Keratinocyte (primary cell): ENCODE data around the gene ERC2. TPM values are rescaled to one million over a fixed set of nuclear protein-coding genes. Genes with fewer than 3 reads are reported as not detected.

Experiments used
- DNase-seq: peaks from one replicate; pipeline ENCODE4 v3.0.0-alpha.2; 2011; ENCODE audit warnings: low read depth, missing footprints, low spot score
- FAIRE-seq: peaks from 2 replicates; lab custom pipeline; 2011; peaks lifted over from hg19 to GRCh38; lab: Jason Lieb, UNC
- H2AFZ ChIP-seq: 2 replicates; pipeline ENCODE4 v1.6.0; 2012; ENCODE audit warnings: low read length, control low read depth, inconsistent platforms; ENCODE audit not compliant: control insufficient read depth
- H3K27ac ChIP-seq: 2 replicates; pipeline ENCODE4 v1.5.1; 2011; ENCODE audit warnings: low read length; ENCODE audit not compliant: control insufficient read depth, insufficient read depth
- H3K27me3 ChIP-seq: 3 replicates; pipeline ENCODE4 v1.6.0; 2011; ENCODE audit warnings: low read length; ENCODE audit not compliant: control insufficient read depth, insufficient read depth; ENCODE audit errors: extremely low read depth
- H3K36me3 ChIP-seq, 2 experiments: 2 replicates in 1 of 2; 3 replicates in 1 of 2; pipeline ENCODE4 v1.5.1; 2011; ENCODE audit warnings: low read length in 2 of 2, mild to moderate bottlenecking in 1 of 2; ENCODE audit not compliant: control insufficient read depth in 2 of 2, insufficient read depth in 2 of 2; ENCODE audit errors: extremely low read depth in 1 of 2
- H3K4me1 ChIP-seq: 3 replicates; pipeline ENCODE4 v1.5.1; 2011; ENCODE audit warnings: low read length; ENCODE audit not compliant: control insufficient read depth, insufficient read depth; ENCODE audit errors: extremely low read depth
- H3K4me2 ChIP-seq: 3 replicates; pipeline ENCODE4 v1.6.0; 2011; ENCODE audit warnings: low read depth, low read length; ENCODE audit not compliant: control insufficient read depth, insufficient read depth; ENCODE audit errors: extremely low read depth
- H3K4me3 ChIP-seq, 3 experiments: fragments of 200-600 bp in 1 of 3; sonication (generic) in 1 of 3; 2 replicates in 2 of 3; 3 replicates in 1 of 3; pipeline ENCODE4 v1.5.1; 2011 to 2016; ENCODE audit warnings: low read length in 3 of 3, mild to moderate bottlenecking in 3 of 3, control low read depth in 2 of 3, inconsistent platforms in 1 of 3, low read depth in 1 of 3, mixed read lengths in 1 of 3, mixed run types in 1 of 3, moderate library complexity in 1 of 3; ENCODE audit not compliant: control insufficient read depth in 2 of 3, insufficient read depth in 2 of 3; ENCODE audit errors: extremely low read depth in 1 of 3
- H3K79me2 ChIP-seq: 2 replicates; pipeline ENCODE4 v1.6.0; 2012; ENCODE audit warnings: low read length; ENCODE audit not compliant: control insufficient read depth, insufficient read depth
- H3K9ac ChIP-seq: 3 replicates; pipeline ENCODE4 v1.6.0; 2011; ENCODE audit warnings: low read length; ENCODE audit not compliant: control insufficient read depth, insufficient read depth; ENCODE audit errors: extremely low read depth
- H3K9me1 ChIP-seq: 3 replicates; pipeline ENCODE4 v1.6.0; 2011; ENCODE audit warnings: low read length; ENCODE audit not compliant: control insufficient read depth, insufficient read depth; ENCODE audit errors: extremely low read depth
- H3K9me3 ChIP-seq: 2 replicates; pipeline ENCODE4 v1.5.1; 2012; ENCODE audit warnings: low read depth, low read length; ENCODE audit not compliant: control insufficient read depth
- H4K20me1 ChIP-seq: 3 replicates; pipeline ENCODE4 v1.6.0; 2011; ENCODE audit warnings: low read length; ENCODE audit not compliant: control insufficient read depth, insufficient read depth; ENCODE audit errors: extremely low read depth
- CTCF ChIP-seq, 3 experiments: IDR thresholded peaks in 1 of 3; conservative IDR thresholded peaks in 1 of 3; optimal IDR thresholded peaks in 1 of 3; 2 replicates in 2 of 3; 3 replicates in 1 of 3; pipeline versions ENCODE3 to v1.5.1; 2011; ENCODE audit warnings: low read length in 3 of 3, mild to moderate bottlenecking in 3 of 3, moderate library complexity in 2 of 3, control low read depth in 1 of 3, inconsistent platforms in 1 of 3; ENCODE audit not compliant: insufficient read depth in 2 of 3; ENCODE audit errors: extremely low read depth in 1 of 3
- EZH2 ChIP-seq: IDR thresholded peaks from one replicate; pipeline ENCODE4 v1.6.1; 2012; ENCODE audit warnings: inconsistent platforms, mild to moderate bottlenecking, low read length, moderate library complexity
- dilution Hi-C: fragments of 300-500 bp; cut with MboI; formaldehyde crosslinking; loops from one replicate; pipeline ENCODE4 v1.7.0; 2020; ENCODE audit warnings: low sequenced_read_pairs; ENCODE audit not compliant: extremely low pct_ligation_motif_present
- polyA plus RNA-seq, 5 experiments: library from polyadenylated mRNA; depleted of rRNA in 3 of 5; stranded (reverse) in 3 of 5; stranded (forward) in 1 of 5; unstranded in 1 of 5; fragments of >200 nt; gene quantifications; 1 replicate in 1 of 5; 2 replicates in 3 of 5; 3 replicates in 1 of 5; pipeline versions ENCODE4 v1.2.1 to v1.2.3, GENCODE V29; 2011 to 2012; ENCODE audit warnings: missing spikeins in 2 of 5, low read depth in 1 of 5, low replicate concordance in 1 of 5

The ERC2 gene
- polyA plus RNA-seq, 1 donor (not counting 4 experiments of a cell fraction or from before 2014, with no cell fraction given), result 0.08 TPM

- H3K36me3 ChIP-seq, result no peaks in the 10 kb centered on the region
- no peaks in the 10 kb centered on the region for H3K4me1 ChIP-seq
- H2AFZ ChIP-seq, result no peak overlapping the region
- no peaks in the 10 kb centered on the region for H3K79me2 ChIP-seq
- H3K27ac ChIP-seq, result no peak overlapping the region
- no peak overlapping the region for H3K4me2 ChIP-seq
- no peaks in the 10 kb centered on the region for H3K9me1 ChIP-seq
- H4K20me1 ChIP-seq, result no peaks in the 10 kb centered on the region
- TF ChIP-seq EZH2 (no peak), CTCF (optimal IDR thresholded peaks at IDR 0.05 in 1 of 3, IDR thresholded peaks at IDR 0.05 in 1 of 3, conservative IDR thresholded peaks at IDR 0.05 in 1 of 3; ENCODE audit: extremely low read depth in 1 of 3, insufficient read depth in 2 of 3, low read length in 3 of 3) (no peak)
- no peak overlapping the region for H3K9ac ChIP-seq
- H3K9me3 ChIP-seq, result no peaks in the 10 kb centered on the region
- FAIRE-seq, result no peak
- no peak overlapping the region for H3K4me3 ChIP-seq
- H3K27me3 ChIP-seq, result no peaks in the 10 kb centered on the region
- no peak for DNase-seq
- dilution Hi-C loops, result no loop called here
These were observed 912.2 kb downstream of the ERC2 start for GRCh38 chr3:55555873-55556618.

GRCh38 chr3:55554634-55555425 is 913.4 kb downstream of the ERC2 start:
- Histone ChIP-seq H3K9me3 (no peaks in the 10 kb centered on the region), H3K79me2 (no peaks in the 10 kb centered on the region), H3K36me3 (no peaks in the 10 kb centered on the region), H3K4me2 (no peak overlapping the region), H3K9me1 (no peaks in the 10 kb centered on the region), H3K27ac (no peak overlapping the region), H2AFZ (no peak overlapping the region), H3K4me3 (no peak overlapping the region), H4K20me1 (no peaks in the 10 kb centered on the region), H3K9ac (no peak overlapping the region), H3K27me3 (no peaks in the 10 kb centered on the region), H3K4me1 (no peaks in the 10 kb centered on the region)
- no peak for TF ChIP-seq CTCF (optimal IDR thresholded peaks at IDR 0.05 in 1 of 3, IDR thresholded peaks at IDR 0.05 in 1 of 3, conservative IDR thresholded peaks at IDR 0.05 in 1 of 3; ENCODE audit: extremely low read depth in 1 of 3, insufficient read depth in 2 of 3, low read length in 3 of 3)
- no peak for TF ChIP-seq EZH2
- dilution Hi-C loops, result no loop called here
- FAIRE-seq, result no peak
- no peak for DNase-seq
